HG03521 (cell line): ENCODE measurements around the gene VPS4A.

Source experiments
- ATAC-seq: cut with Tn5 transposase; IDR thresholded peaks from one replicate; pipeline ENCODE4 v1.9.1; 2021; ENCODE audit warnings: mild to moderate bottlenecking, moderate library complexity; ENCODE audit not compliant: unreplicated experiment

The VPS4A gene

DNA sequence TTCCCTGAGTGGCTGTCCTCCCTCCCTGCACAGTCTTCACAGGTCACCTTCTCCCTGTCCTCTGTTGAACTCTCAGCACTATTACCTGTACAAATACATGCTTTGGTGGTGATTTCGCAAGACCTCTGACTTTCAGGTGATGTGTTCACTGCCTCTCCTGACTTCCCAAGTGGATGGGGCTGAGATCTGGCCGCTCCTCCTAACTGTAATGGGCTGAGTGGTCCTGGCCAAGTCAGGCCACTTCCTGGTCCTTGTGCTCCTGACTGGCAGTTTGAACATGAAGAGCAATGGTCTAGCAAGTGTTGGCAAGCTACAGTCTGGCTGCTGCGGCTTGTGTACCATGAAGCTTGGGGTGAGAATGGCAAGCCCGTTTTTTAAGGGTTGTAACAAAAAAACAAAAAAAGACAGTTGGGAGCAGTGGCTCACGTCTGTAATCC, 52.1 kb downstream of the VPS4A start:
- ATAC-seq = no peak

DNA sequence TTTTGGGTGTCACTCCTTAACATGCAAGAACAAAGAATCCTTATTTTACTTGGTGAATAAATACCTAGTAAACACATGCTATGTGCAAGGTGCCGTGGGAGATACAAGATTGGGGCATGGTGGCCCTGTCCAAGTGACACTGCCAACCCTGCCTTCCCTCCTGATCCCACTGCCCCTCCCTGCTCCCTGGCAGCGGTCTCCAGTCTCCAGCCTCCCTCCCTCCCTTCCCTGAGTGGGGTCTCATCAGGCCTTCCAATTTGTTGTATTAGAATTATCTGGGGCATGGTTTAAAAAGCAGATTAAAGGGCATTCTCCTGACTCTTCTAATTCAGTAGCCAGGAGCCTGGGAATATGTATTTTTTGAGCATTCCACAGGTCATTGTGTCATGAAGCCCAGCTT, 52.9 kb downstream of the VPS4A start:
- ATAC-seq = no peak

DNA sequence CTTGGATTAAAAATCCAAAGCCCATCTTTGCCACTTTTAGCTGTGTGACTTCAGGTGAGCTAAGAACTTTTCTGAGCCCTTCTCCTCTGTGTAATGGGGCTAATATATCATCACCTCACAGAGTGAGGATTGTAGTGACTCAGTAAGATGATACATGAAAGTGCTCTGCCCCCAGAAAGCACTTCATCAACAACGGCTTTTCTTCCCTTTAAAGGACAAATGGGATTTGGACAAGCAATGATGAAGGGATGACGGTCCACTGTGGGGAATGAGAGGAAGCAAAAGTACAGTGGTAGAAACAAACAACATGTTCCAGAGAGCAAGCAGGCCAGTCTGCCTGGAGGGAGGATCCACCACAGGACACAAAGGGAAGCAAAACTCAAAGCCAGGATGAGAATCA, 54.8 kb downstream of the VPS4A start:
- no peak for ATAC-seq

DNA sequence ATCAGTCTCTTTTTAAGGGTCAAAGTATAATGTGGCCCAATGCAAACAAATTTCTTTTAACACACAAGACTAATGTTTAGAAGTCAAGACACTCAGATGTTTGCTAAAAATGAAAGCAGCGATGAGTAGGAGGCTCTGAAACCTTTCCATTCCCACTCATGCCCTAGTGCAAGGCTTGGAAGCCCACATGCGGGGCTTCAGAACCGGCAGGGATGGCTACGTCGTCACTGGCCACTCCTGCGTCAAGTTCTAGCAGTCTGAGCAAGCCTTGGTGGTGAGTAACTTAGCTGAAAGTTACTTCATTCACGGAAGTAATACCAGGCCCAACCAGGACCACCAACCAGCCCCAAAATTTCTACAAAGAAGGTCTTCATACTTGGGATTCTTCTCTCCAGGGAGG, 55.3 kb downstream of the VPS4A start:
- ATAC-seq = no peak

DNA sequence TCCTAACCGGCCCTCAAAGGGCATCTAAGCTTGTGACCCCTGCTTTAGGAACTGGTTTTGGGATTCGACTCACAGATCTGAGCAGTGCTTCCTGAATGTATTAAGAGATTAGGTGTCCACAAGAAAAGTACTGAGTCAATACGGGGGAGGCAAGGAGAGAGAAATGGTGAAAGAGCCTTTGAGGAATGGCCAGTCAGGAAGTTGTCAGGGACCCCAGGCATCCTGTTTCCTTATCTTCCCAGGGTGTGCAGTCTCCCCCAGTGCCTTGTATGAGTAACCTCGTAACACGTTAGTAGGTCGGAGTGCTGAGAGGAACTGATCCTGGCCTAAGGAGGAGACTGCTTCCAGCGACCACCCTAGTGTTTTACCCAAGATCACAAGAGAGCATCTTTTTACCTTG, 56.8 kb downstream of the VPS4A start:
- no peak for ATAC-seq

DNA sequence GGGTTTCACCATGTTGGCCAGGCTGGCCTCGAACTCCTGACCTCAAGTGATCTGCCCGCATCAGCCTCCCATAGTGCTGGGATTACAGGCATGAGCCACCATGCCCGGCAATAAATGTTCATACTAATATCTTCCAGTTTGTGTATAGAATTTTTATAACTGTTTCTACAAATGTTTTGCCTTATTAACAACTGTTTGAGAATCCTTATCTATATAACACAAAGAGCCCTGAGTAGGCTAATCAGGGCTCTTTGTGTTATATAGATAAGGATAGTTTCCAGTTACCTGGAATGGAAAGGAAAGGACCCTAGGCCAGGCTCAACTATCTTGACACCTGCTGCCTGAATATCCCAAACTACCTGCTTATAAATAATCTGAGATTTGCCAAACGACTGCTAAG, 57.7 kb downstream of the VPS4A start:
- ATAC-seq = no peak

DNA sequence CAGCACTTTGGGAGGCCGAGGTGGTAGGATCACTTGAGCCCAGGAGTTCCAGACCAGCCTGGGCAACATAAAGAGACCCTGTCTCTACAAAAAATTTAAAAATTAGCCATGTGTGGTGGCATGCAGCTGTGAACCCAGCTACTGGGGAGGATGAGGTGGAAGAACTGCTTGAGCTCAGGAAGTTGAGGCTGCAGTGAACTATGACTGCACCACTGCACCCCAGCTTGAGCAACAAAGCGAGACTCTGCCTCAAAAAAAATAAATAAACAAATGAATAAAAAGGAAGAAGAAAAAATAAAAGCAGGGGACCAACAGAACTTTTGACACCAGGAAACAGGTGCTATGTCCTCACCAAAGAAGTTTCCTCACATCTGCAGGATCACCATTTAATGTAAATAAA, 60.4 kb downstream of the VPS4A start:
- ATAC-seq = no peak

DNA sequence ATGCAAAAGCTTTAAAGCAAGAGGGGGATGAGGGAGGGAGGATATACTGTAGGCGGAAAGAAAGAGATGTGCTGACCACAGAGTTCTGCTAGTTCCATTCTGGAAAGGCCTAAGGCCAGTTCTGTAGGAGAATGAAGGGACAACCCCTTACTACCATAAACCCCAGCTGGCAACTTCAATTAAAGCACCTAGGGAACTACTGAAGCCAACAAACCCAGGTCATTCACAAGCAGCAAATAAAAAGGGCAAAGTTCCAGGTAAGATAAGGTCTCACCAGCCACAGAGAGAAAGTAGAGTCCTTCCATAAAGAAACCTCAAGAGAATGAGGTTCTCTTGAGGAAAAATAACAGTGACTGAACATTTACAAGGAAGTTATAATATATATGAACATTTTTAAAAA, 61.9 kb downstream of the VPS4A start:
- ATAC-seq = no peak
